SK-N-DZ (cell line): Measurements from ENCODE around the gene OPCML.

Experiments
- DNase-seq: peaks from one replicate; pipeline ENCODE4 v3.0.0-alpha.2; 2015; ENCODE audit warnings: low spot score

OPCML gene

GRCh38 chr11:132751516-132752250, 780.6 kb downstream of the OPCML start:
- DNase-seq: no peak

- DNase-seq: no peak
Observed at GRCh38 chr11:132746305-132746704, 786.0 kb downstream of the OPCML start.

GRCh38 chr11:132745306-132745705, 787.0 kb downstream of the OPCML start:
- DNase-seq: no peak

- no peak for DNase-seq
Observed at GRCh38 chr11:132744771-132745170, 787.5 kb downstream of the OPCML start.

GRCh38 chr11:132743601-132744000, 788.7 kb downstream of the OPCML start:
- no peak for DNase-seq

- no peak for DNase-seq
Observed at GRCh38 chr11:132742929-132743328, 789.4 kb downstream of the OPCML start.

GRCh38 chr11:132734217-132734616, 798.1 kb downstream of the OPCML start:
- no peak for DNase-seq

GRCh38 chr11:132728026-132728425, 804.3 kb downstream of the OPCML start:
- DNase-seq: no peak

- no peak for DNase-seq
Observed at GRCh38 chr11:132721526-132721925, 810.8 kb downstream of the OPCML start.

- no peak for DNase-seq
Observed at GRCh38 chr11:132719684-132720083, 812.6 kb downstream of the OPCML start.

GRCh38 chr11:132718711-132719671, 813.3 kb downstream of the OPCML start:
- DNase-seq: no peak

- no peak for DNase-seq
Observed at GRCh38 chr11:132717824-132718223, 814.5 kb downstream of the OPCML start.

- DNase-seq: no peak
Observed at GRCh38 chr11:132716037-132716436, 816.3 kb downstream of the OPCML start.

GRCh38 chr11:132714859-132715440, 817.4 kb downstream of the OPCML start:
- no peak for DNase-seq

- no peak for DNase-seq
Observed at GRCh38 chr11:132712466-132712865, 819.8 kb downstream of the OPCML start.

GRCh38 chr11:132704781-132705375, 827.4 kb downstream of the OPCML start:
- no peak for DNase-seq

- DNase-seq: no peak
Observed at GRCh38 chr11:132692891-132693290, 839.4 kb downstream of the OPCML start.

GRCh38 chr11:132691848-132692550, 840.3 kb downstream of the OPCML start:
- no peak for DNase-seq

GRCh38 chr11:132686886-132687285, 845.4 kb downstream of the OPCML start:
- no peak for DNase-seq

- DNase-seq: no peak
Observed at GRCh38 chr11:132685174-132685611, 847.1 kb downstream of the OPCML start.

- DNase-seq: no peak
Observed at GRCh38 chr11:132683602-132684001, 848.7 kb downstream of the OPCML start.
